ENCODE measurements around the gene DCANP1.

DCANP1 gene

GRCh38 chr5:135492319-135492626, 45.1 kb upstream of the DCANP1 start:
- peak; percentile 58 to 68 for DNase-seq (ENCODE audit: low read depth in 1 of 2, low spot score in 1 of 2)
- Histone ChIP-seq H3K27me3 (ENCODE audit: insufficient read depth, poor library complexity, severe bottlenecking) (no peaks in the 10 kb centered on the region), H3K27ac (replicated peaks) (no peak overlapping the region), H3K4me3 (replicated peaks; ENCODE audit: insufficient read depth, low read length) (no peak overlapping the region)
- no peak for TF ChIP-seq CTCF (IDR thresholded peaks at IDR 0.05; ENCODE audit: insufficient read depth, low read length)
- no peak for TF ChIP-seq GABPA (IDR thresholded peaks at IDR 0.05; ENCODE audit: low read depth)
- no peak for TF ChIP-seq SPI1 (IDR thresholded peaks at IDR 0.05; ENCODE audit: borderline replicate concordance, low read depth)
- TF ChIP-seq REST (IDR thresholded peaks at IDR 0.05; ENCODE audit: insufficient replicate concordance, low read depth) = no peak
- no peak for TF ChIP-seq POLR2AphosphoS5 (IDR thresholded peaks at IDR 0.05; ENCODE audit: low read depth)

- no peak for TF ChIP-seq GABPA (IDR thresholded peaks at IDR 0.05; ENCODE audit: low read depth)
- TF ChIP-seq REST (IDR thresholded peaks at IDR 0.05; ENCODE audit: insufficient replicate concordance, low read depth) = no peak
- no peak for TF ChIP-seq SPI1 (IDR thresholded peaks at IDR 0.05; ENCODE audit: borderline replicate concordance, low read depth)
- no peak for TF ChIP-seq POLR2AphosphoS5 (IDR thresholded peaks at IDR 0.05; ENCODE audit: low read depth)
- TF ChIP-seq CTCF (IDR thresholded peaks at IDR 0.05; ENCODE audit: insufficient read depth, low read length) = no peak
- Histone ChIP-seq H3K4me3 (replicated peaks; ENCODE audit: insufficient read depth, low read length) (no peak overlapping the region), H3K27ac (replicated peaks) (no peak overlapping the region), H3K27me3 (ENCODE audit: insufficient read depth, poor library complexity, severe bottlenecking) (no peaks in the 10 kb centered on the region)
- DNase-seq (ENCODE audit: low read depth in 1 of 2, low spot score in 1 of 2) = peak in 1 of 2 experiments; percentile 13
Observed at GRCh38 chr5:135491552-135492318, 44.6 kb upstream of the DCANP1 start.

- Histone ChIP-seq H3K4me3 (replicated peaks; ENCODE audit: insufficient read depth, low read length) (no peak overlapping the region), H3K27ac (replicated peaks) (no peak overlapping the region), H3K27me3 (ENCODE audit: insufficient read depth, poor library complexity, severe bottlenecking) (no peaks in the 10 kb centered on the region)
- DNase-seq (ENCODE audit: low read depth in 1 of 2, low spot score in 1 of 2) = no peak
- TF ChIP-seq CTCF (IDR thresholded peaks at IDR 0.05; ENCODE audit: insufficient read depth, low read length) (no peak), GABPA (IDR thresholded peaks at IDR 0.05; ENCODE audit: low read depth) (no peak)
Observed at GRCh38 chr5:135491038-135491551, 43.9 kb upstream of the DCANP1 start.

Data from HL-60 (cell line).